K562 (cell line): Measurements from ENCODE around the gene GBA3.

Experiments used
- ELK1 ChIP-seq: sonication (generic); formaldehyde crosslinking; IDR thresholded peaks from 2 replicates; pipeline ENCODE4 v1.8.1; 2022; ENCODE audit warnings: missing genetic modification reagents
- EP300 ChIP-seq: IDR thresholded peaks from 2 replicates; pipeline ENCODE4 v1.6.1; 2012; ENCODE audit warnings: low read length, improper control_type of control experiment
- PREB ChIP-seq: sonication (generic); formaldehyde crosslinking; IDR thresholded peaks from 2 replicates; pipeline ENCODE4 v1.8.1; 2023; ENCODE audit warnings: mild to moderate bottlenecking, missing genetic modification reagents
- SRSF7 ChIP-seq: fragments of 200-400 bp; formaldehyde crosslinking; optimal IDR thresholded peaks from 2 replicates; pipeline ENCODE3; 2017; ENCODE audit warnings: mild to moderate bottlenecking, low read depth, low read length
- TRIM24 ChIP-seq, 2 experiments: fragments of 450-650 bp; IDR thresholded peaks; 2 replicates each; pipeline ENCODE4 v1.6.1; 2016
- USF2 ChIP-seq: sonication (generic); formaldehyde crosslinking; IDR thresholded peaks from 2 replicates; pipeline ENCODE4 v1.5.0; 2020; ENCODE audit warnings: missing genetic modification reagents
- ZNF24 ChIP-seq: fragments of 450-650 bp; IDR thresholded peaks from 2 replicates; pipeline ENCODE4 v1.6.1; 2016
- ZNF644 ChIP-seq: fragments of 200-800 bp; sonication (Bioruptor generic); IDR thresholded peaks from 2 replicates; pipeline ENCODE4 v1.6.1; 2016; ENCODE audit warnings: low read depth, missing genetic modification characterization, missing compliant biosample characterization

GRCh38 chr4:22670956-22671355 lies 21.8 kb upstream of the GBA3 start:
- TF ChIP-seq EP300 (no peak), USF2 (CRISPR knock-in tag) (no peak), TRIM24 (IDR thresholded peaks at IDR 0.05) (no peak), PREB (CRISPR knock-in tag) (no peak), SRSF7 (no peak), ZNF24 (no peak), ZNF644 (tag) (no peak), ELK1 (CRISPR knock-in tag) (no peak)
